Activated naive CD4-positive, alpha-beta T cell treated with Interleukin-2 at 50 U/mL for 16 hours (primary cell): Measurements from ENCODE around the gene ITGA11.

ENCODE experiments used
- DNase-seq: peaks from one replicate; pipeline ENCODE4 v3.0.0-alpha.2; 2020

The ITGA11 gene, protein sequence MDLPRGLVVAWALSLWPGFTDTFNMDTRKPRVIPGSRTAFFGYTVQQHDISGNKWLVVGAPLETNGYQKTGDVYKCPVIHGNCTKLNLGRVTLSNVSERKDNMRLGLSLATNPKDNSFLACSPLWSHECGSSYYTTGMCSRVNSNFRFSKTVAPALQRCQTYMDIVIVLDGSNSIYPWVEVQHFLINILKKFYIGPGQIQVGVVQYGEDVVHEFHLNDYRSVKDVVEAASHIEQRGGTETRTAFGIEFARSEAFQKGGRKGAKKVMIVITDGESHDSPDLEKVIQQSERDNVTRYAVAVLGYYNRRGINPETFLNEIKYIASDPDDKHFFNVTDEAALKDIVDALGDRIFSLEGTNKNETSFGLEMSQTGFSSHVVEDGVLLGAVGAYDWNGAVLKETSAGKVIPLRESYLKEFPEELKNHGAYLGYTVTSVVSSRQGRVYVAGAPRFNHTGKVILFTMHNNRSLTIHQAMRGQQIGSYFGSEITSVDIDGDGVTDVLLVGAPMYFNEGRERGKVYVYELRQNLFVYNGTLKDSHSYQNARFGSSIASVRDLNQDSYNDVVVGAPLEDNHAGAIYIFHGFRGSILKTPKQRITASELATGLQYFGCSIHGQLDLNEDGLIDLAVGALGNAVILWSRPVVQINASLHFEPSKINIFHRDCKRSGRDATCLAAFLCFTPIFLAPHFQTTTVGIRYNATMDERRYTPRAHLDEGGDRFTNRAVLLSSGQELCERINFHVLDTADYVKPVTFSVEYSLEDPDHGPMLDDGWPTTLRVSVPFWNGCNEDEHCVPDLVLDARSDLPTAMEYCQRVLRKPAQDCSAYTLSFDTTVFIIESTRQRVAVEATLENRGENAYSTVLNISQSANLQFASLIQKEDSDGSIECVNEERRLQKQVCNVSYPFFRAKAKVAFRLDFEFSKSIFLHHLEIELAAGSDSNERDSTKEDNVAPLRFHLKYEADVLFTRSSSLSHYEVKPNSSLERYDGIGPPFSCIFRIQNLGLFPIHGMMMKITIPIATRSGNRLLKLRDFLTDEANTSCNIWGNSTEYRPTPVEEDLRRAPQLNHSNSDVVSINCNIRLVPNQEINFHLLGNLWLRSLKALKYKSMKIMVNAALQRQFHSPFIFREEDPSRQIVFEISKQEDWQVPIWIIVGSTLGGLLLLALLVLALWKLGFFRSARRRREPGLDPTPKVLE

DNA sequence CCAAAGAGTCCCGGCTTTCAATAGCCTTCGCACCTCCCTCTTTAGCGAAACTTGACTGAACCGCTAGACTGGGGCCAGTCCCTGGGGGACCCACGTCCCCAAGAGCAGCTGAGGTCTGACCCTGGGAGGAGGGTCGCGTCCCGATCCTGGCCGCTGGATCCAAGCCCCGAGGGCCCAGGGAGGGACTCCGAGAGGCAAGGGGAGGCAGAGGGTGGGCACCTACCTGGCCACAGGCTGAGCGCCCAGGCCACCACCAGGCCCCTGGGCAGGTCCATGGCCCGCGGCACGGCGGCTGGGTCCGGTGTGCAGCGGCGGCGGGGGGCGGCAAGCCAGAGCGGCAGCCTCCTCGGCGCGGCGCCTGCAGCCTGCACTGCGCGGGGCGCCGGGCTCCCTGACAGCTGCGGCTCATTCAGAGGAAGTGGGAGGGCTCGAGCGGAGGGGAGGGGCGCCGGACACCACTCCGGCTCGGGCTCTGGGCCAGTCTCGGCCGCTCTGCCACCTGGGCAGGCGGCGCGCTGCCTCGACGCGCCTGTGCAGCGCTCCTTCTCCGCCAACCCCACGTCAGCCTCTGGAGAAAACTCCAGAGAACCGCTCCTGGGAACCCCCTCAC is at the start of gene ITGA11:
Gene ITGA11, minus strand, starts transcription at position 372 of the 610 bp plus-strand sequence. Its CDS starts 97 bp downstream, at position 275.
- DNase-seq = no peak

DNA sequence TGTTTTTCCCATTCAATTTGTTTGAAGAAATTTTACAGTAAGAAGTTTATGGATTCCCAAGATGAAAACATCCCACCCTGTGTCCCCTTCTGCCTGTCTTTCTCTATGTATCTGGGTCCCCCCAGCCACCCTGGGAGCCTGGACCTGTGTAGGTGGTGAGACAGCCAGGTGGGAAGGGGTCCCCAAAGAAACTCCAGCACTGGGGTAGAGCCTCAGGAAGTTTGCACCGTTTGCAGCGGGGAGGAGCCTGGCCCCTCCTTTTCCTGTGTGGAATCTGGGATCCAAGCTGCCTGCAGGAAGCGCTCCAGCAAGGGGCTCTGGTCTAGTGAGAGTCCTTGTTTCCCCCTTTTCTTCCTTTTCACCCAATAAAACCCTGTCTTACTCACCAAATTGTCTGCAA is 49.4 kb upstream of the ITGA11 start:
- DNase-seq = no peak

DNA sequence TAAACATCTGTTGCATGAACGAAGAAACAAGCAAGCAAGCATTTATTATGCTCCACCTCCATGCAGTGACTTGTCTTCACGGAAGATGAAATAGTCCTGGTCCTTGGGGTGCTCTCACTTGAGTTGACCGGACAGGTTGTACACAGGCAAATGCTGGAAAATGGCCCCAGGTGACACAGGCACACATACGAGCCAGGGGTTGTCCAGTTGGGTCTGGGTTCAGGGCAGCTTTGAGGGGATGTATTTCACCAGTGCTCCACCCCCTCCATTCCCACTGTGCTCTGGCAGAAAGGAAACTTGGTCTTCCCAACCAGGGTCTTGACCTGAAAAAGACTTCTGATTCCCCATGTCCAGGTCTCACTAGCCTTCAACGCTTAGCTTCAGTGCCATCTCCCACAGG is 48.3 kb upstream of the ITGA11 start:
- DNase-seq = no peak

DNA sequence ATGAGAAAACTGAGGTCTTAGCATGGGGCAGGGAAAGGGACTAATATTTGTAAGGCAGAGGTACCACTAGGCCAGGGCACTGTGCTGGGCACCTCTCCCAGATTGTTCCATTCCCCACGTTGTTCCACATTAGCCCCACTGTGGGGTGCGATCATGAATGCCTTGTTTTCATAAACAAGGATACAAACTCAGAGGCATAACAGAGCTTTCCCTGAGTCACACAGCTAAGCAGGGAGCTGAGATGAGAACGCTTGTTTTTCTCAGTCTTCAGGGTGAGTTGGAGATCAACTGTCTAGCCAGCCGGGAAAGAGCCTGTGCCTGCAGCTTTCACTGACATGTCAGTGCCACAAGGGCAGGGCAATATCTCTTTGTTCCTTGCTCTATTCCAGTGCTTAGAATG is 47.9 kb upstream of the ITGA11 start:
- DNase-seq = no peak

DNA sequence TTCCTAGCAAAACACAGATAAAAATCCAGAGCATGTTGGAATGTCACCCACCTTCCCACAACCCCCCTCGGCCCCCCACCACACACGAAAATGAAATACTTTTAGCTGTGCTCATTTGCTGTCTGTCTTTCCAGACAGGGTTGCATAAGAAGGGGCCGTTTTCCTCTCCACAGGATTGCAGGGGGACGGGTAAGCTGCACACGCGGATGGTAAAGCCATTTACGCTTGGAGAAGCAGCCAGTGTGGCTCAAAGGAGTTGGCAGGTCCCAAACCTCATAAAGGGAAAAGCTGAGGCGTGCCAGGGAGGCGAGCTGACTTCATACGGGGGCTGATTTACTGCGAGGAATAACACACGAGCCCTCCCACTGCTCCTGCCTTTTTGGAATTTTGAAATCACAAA is 47.4 kb upstream of the ITGA11 start:
- no peak for DNase-seq

DNA sequence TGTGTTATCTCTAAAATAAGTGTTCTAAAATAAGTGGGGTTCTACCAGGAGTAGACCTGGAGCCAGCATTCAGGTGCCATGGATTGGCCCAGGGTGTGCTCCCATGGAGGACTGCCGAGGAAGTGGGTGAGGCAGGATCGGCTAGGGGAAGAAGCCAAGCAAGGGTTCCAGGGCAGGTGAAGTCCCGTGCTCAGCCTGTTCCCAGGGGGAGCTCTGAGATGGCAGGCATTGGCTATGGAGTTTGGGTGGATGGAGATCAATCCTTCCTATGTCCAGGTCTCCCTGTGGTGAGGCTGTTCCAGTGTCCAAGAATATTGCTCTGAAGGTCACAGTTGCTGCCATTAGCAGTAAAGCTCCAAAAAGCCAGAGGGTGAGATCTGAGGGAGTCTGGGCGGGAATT is 46.9 kb upstream of the ITGA11 start:
- DNase-seq = no peak

DNA sequence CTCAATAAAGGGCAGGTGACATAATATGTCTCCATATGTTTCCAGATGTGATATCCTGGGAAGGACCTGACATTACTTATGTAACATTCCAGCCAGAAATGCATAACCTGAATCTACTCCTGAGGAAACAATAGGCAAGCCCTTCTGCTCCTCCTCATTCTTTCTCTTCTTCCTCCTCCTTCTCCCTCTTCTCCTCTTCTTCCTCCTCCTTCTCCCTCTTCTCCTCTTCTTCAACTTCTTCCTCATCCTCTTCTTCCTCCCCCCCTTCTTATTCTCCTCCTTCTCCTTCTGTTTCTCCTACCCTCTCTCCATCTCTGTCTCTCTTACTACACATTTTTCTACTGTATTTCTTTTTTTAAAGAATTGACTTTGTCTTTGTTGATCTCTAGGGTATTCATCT is 43.5 kb upstream of the ITGA11 start:
- DNase-seq = no peak

DNA sequence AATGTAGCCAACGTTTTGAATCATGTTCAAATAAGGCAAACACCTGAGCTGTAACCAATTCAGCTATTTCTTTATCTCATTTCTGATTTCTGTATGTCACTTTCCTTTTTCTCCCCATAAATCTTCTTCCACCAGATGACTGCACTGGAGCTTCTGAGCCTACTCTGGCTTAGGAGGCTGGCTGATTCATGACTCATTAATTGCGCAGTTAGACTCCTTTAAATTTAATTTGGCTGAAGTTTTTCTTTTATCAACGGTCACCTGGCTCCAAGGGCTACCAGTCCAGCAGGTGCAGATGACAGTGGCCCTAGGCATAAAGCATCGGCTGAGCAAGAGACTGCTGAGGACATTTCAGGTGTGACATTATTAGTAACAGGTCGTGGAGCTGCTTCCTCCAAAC is 39.6 kb upstream of the ITGA11 start:
- no peak for DNase-seq

DNA sequence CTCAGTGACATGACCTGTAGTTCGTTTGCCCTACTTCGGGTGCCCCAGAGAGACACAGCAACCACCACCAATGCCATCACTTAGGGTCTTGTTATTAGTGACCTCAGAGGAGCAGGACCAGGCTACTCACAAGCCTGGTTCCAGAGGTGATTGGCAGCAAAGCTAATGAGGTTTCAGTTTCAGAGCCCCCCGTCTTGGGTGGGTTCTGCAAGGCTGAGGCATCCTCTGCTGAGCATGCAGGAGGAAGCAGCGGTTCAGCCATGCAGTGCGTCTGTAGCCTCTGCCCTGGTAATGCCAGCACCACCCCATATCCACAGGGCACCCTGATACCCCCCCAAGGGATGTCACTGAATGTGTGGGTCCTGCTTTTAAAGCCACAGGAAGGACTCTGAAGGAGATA is 39.0 kb upstream of the ITGA11 start:
- DNase-seq = no peak

DNA sequence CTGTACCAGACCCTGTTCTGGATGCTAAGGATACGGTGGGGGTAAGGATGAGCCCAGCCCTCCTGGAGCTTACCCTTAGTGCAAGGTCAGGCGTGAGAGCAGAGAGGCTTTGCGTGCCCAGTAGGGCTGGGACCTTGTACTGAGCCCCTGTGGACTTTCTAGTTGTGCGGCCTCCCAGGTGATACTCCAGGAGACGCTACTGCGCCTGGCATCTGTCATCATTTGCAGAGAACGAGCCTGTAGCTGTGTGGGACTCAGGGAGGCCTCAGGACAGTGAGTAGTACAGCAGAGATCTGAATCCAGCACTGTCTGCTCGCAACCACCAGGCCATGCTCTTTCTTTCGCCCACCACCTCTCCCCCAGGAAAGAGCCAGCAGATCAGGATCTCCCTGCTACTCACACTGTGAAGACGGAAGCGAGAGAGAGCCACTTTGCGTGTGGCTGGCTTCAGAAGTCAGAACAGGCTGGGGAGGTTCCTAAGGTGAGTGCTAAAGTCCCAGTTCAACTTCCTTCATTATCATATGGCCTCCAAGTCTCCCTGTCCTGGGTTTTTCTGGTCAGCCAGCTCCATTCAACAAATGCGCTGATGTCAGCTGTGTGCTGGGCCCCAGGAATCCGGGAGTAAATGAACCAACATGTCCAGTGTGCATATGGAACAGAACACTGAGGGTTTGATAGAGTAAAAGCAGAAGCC is 38.2 kb upstream of the ITGA11 start:
- no peak for DNase-seq

DNA sequence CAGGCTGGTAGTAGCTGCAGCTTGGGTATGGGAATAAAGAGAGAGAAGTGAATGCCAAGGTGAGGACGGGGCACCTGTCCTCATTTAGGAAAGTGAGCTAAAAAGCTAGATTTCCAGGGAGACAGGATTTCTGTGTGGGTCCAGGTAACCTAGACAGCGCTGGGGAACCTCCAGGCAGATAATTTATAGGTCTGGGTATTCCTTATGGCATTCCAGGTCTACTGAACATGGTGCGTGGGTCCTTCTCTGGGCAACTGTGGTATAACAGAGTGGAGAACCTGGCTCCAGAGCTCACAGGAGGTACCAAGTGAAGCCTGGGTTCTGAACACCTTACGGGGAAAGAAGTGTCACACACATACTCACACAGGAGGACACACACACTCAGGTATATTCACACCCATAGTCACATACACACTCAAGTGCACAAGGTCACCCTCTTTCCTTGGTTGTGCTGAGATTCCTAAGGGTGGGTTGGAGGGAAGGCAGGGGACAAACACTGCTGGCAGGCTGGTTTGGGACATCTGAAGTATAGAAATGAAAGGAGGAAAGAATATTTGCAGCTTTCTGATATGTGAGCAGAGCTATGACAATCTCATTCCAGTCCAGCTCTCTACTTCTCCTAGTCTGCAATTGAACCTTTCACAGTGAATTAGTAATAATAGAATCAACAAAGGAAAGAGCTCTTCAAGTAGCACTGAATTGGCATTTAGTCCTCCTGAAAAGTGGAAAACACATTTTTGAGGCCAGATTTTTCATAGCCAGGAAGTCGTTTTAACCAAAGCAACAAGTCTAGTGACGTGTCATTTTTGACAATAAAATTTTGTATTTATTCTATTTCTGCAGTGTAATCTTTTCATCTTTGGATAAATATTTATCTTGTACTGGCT is 37.4 kb upstream of the ITGA11 start:
- DNase-seq = no peak

DNA sequence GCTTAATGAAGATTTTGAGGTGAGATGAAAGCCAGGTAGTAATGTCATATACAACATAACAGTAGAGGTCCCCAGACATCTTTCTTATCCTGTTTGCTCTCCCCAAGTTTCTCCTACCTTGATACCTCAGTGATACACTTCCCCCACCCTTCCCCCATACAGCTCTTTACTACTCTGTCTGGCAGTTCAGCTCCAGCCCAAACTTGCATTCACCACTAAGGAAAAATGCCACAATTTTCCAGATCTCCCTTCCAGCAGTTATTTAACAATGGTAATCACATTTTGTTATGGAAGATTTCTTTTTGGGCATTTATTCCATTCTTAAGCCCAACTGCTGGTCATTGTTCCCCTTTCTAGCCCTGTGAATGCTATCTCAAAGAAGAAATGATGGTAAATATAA is 34.9 kb upstream of the ITGA11 start:
- no peak for DNase-seq

DNA sequence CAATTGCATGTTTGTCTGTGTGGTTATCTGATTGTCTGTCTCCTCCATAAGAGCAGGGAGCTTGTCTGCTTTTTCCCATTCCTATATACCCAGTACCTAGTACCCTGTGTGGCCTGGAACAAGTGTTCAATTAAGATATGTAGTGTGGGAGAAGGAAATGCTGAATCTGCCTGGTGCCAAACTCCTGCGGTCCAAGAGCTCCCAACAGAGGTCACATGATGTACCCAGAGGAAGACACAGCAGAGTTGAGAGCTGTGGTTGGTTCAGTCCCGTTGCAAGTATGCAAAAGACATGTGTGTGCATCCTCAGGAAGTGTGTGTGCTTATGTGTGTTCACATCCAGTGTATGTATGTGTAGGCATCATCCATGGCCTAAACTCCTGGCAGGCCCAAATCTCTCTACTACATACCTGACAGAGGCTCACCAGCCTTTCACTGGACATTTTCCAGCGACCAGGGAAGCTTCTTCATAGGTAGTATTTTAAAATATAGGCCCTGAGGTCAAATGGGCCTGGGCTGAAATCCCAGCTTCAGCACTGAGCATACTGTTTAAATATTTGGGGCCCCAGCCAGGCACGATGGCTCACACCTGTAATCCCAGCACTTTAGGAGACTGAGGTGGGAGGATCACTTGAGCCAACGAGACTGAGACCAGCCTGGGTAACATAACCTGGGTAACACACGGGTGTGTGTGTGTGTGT is 34.0 kb upstream of the ITGA11 start:
- no peak for DNase-seq

DNA sequence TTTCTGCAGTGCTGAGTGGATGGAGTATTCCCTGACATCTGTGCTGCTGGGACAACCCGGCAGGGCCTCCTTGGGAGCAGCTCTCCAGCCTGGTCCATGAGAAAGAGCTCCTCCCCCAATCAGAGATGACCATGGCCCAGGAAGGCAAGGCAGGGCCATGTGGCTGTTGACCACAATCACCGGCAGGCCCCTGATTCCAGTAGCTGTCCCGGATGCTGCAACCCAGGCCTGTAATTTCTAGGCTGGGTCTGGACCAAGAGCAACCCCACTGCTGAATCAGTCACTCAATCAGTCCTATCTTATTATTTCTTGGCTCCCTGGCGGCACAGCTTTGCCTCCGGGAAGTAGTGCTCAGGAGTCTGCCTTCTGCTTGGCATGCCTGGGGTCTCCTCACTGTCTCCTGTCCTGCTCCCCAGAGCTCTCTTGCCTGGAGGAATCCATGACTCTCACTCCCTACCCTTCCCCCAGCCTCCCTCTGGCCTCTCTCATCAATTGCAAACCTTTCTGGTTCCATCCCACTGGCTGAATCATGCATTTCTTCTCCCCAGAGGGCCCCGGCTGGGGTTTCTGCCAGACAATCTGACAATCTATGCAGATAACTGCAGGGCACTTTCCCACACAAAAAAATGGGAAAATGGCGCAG is 32.6 kb upstream of the ITGA11 start:
- no peak for DNase-seq

DNA sequence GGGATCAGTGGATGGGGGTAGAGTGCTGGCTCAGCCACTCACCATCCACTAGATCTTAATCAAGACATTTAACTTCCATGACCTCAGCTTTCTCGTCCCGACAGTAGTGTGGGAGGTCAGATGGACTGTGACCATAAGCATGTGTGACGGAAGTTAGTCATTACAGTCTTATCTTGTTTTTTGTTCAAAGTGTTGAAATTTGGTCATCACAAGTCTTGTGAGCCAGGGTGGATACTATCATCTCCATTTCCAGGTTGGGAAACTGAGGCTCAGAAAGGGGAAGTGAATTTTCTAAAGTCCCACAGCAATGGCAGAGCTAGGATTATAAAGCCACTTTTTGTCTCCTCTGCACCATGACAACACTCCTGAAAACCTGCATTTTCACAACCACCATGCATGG is 32.0 kb upstream of the ITGA11 start:
- DNase-seq = no peak

DNA sequence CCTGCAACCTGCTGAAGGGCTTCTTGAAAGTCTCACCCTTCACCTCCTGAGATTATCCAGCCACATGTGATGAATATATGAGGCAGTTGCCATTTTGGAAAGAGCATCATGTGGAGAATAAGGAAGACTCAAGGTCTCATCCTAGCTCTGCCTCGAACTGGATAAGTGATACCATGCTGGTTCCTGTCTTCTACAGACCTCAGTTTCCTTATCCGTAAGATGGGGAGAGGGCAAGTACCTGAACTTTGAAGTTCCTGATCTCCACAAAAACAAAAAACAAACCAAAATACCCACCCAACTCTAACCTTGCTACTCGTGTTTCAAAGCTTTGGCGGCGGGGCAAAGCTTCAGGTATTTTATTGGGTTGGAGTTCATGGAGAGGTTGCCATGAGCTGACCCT is 31.5 kb upstream of the ITGA11 start:
- no peak for DNase-seq

DNA sequence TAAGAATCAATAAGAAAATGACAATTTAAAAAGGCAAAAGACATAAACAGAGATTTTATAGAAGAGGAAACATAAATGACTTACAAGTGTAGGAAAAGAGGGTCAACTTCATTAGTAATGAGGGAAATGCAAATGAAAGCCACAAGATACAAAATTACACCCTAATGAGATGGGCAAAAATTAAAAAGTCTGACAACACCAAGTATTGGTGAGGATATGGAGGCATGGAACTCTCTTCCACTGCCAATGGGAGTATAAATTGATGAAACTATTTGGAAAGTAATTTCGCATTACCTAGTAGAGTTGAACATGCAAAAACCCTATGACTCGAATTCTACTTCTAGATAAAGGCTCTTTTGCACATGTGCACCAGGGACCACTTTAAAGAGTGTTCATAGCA is 28.2 kb upstream of the ITGA11 start:
- DNase-seq = no peak

DNA sequence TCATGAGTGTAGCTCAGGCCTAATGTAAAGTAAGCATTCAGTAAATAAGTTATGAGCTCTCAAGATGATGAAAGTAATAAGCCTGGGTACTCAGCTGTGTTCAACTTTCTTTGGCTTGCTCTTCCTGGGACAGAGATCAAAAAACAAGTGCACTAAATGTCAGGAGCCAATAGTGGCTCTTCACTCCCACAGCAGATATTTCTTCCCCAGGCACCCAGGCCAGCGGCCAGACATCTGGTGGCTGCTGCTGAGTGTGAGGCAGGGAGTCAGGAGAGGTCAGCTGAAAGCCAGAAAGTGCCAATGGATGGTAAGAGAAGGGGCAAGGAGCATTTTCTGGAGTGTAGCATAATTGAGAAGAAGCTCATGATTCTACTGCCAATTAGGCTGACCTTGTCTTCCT is 18.2 kb upstream of the ITGA11 start:
- DNase-seq = no peak

DNA sequence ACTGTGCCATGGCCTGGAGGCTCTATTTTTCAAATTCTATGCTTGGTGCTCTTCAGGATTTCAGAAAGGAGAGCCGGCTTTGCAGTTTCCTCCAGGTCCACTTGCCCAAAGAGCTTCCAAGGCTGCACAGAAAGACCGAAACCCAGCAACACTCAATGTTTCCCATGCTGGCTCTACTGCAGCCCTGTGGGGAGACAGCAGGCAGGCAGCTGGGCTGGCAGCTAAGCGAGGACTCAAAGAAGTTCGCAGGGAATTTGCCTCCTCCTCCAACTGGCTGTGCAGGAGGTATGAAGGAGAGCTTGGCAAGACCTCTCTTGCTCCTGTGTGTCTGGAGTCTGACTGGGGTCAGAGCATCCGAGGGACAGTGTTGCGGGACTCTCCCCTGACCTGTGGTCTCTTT is 17.4 kb upstream of the ITGA11 start:
- DNase-seq = no peak
